A549 (cell line): ENCODE data around the gene LCN2. TPM values are rescaled to one million over a fixed set of nuclear protein-coding genes. Genes with fewer than 3 reads are reported as not detected.

Experiments used
- ATAC-seq, 2 experiments: fragments of 200-7000 bp in 1 of 2; fragments of >200 bp in 1 of 2; cut with Nextera tagmentation in 1 of 2; cut with Tn5 transposase in 1 of 2; 3 replicates each; pipeline versions ENCODE4 v1.8.0 to v1.9.1; 2018 to 2020; ENCODE audit warnings: mild to moderate bottlenecking in 1 of 2, moderate library complexity in 1 of 2
- CTCF ChIA-PET: fragments of 300-600 bp; sonication (Branson Sonifier 250); formaldehyde crosslinking; extraction: SDS; loops from one replicate; lab custom pipeline; 2021; ENCODE audit warnings: antibody characterized with exemption, inconsistent platforms; lab: Yijun Ruan, JAX
- POLR2A ChIA-PET: fragments of 350-600 bp; formaldehyde crosslinking; extraction: SDS; loops from one replicate; lab custom pipeline; 2021; ENCODE audit warnings: antibody characterized with exemption, inconsistent platforms; lab: Yijun Ruan, JAX
- DNase-seq, 2 experiments: peaks; one replicate each; pipeline versions ENCODE4 v3.0.0 to v3.0.0-alpha.2; 2011 to 2016; ENCODE audit warnings: low read depth in 1 of 2, low spot score in 1 of 2
- FAIRE-seq: peaks from 2 replicates; lab custom pipeline; 2011; peaks lifted over from hg19 to GRCh38; lab: Jason Lieb, UNC
- H3K27ac ChIP-seq, 2 experiments: fragments of >200 bp; sonication (Bioruptor Twin); formaldehyde crosslinking; 3 replicates each; pipeline ENCODE4 v1.5.1; 2016 to 2017
- H3K4me1 ChIP-seq: fragments of >200 bp; sonication (Bioruptor Twin); formaldehyde crosslinking; 3 replicates; pipeline ENCODE4 v1.6.1; 2016
- H3K4me2 ChIP-seq: fragments of >200 bp; sonication (Bioruptor Twin); formaldehyde crosslinking; 3 replicates; pipeline ENCODE4 v1.6.1; 2016
- H3K4me3 ChIP-seq: fragments of >200 bp; sonication (Bioruptor Twin); formaldehyde crosslinking; 3 replicates; pipeline ENCODE4 v1.5.1; 2016
- H3K9me3 ChIP-seq: fragments of >200 bp; sonication (Bioruptor Twin); formaldehyde crosslinking; 3 replicates; pipeline ENCODE4 v1.6.1; 2016
- BHLHE40 ChIP-seq: IDR thresholded peaks from 2 replicates; pipeline ENCODE4 v1.6.1; 2012; ENCODE audit warnings: low read depth, low read length, inconsistent platforms
- CHD4 ChIP-seq: fragments of 200-600 bp; sonication (generic); IDR thresholded peaks from 2 replicates; pipeline ENCODE4 v1.6.1; 2016; ENCODE audit warnings: antibody characterized with exemption, mild to moderate bottlenecking, borderline replicate concordance
- EHF ChIP-seq: fragments of 250-450 bp; sonication (Bioruptor Pico); IDR thresholded peaks from 2 replicates; pipeline ENCODE4 v1.5.0; 2020; ENCODE audit warnings: mild to moderate bottlenecking
- EHMT2 ChIP-seq: fragments of 200-600 bp; sonication (generic); IDR thresholded peaks from 2 replicates; pipeline ENCODE4 v1.6.1; 2016; ENCODE audit warnings: antibody characterized with exemption, low read depth, mild to moderate bottlenecking, moderate library complexity
- EP300 ChIP-seq, 2 experiments: fragments of >200 bp; sonication (Bioruptor Twin); formaldehyde crosslinking; IDR thresholded peaks; 2 replicates in 1 of 2; 3 replicates in 1 of 2; pipeline ENCODE4 v1.6.1; 2016 to 2017
- ESRRA ChIP-seq: fragments of 150-350 bp; IDR thresholded peaks from 2 replicates; pipeline ENCODE4 v1.6.1; 2014; ENCODE audit warnings: mild to moderate bottlenecking, low read length, borderline replicate concordance
- HOXA7 ChIP-seq: fragments of 250-450 bp; sonication (Bioruptor Pico); IDR thresholded peaks from 2 replicates; pipeline ENCODE4 v1.5.0; 2020; ENCODE audit warnings: mild to moderate bottlenecking, moderate library complexity
- KDM5A ChIP-seq: fragments of 200-600 bp; sonication (generic); IDR thresholded peaks from 2 replicates; pipeline ENCODE4 v1.6.1; 2016; ENCODE audit warnings: antibody characterized with exemption, mild to moderate bottlenecking
- MAZ ChIP-seq: fragments of 150-350 bp; IDR thresholded peaks from 2 replicates; pipeline ENCODE4 v1.6.1; 2014; ENCODE audit warnings: antibody characterized with exemption, low read depth, low read length, borderline replicate concordance
- PHF8 ChIP-seq: fragments of 200-600 bp; sonication (generic); IDR thresholded peaks from 2 replicates; pipeline ENCODE4 v1.6.1; 2016; ENCODE audit warnings: low read depth, mild to moderate bottlenecking, antibody characterized with exemption, moderate library complexity, borderline replicate concordance
- POLR2AphosphoS2 ChIP-seq: conservative IDR thresholded peaks from 2 replicates; pipeline ENCODE4 v1.6.1; 2012; ENCODE audit warnings: low read length, improper control_type of control experiment, inconsistent platforms
- RARB ChIP-seq: fragments of 250-450 bp; sonication (Bioruptor Pico); IDR thresholded peaks from 2 replicates; pipeline ENCODE4 v1.8.0; 2021; ENCODE audit warnings: mild to moderate bottlenecking, moderate library complexity
- RCOR1 ChIP-seq: fragments of 150-350 bp; IDR thresholded peaks from 2 replicates; pipeline ENCODE4 v1.6.1; 2014; ENCODE audit warnings: antibody characterized with exemption, low read length, low read depth
- RFX5 ChIP-seq: fragments of 450-650 bp; IDR thresholded peaks from 2 replicates; pipeline ENCODE4 v1.7.1; 2014; ENCODE audit warnings: antibody characterized with exemption, mild to moderate bottlenecking, moderate library complexity
- RNF2 ChIP-seq: fragments of 200-600 bp; sonication (generic); IDR thresholded peaks from 2 replicates; pipeline ENCODE4 v1.6.1; 2016; ENCODE audit warnings: low read depth, mild to moderate bottlenecking, antibody characterized with exemption, moderate library complexity, borderline replicate concordance
- SMC3 ChIP-seq: fragments of >200 bp; sonication (Bioruptor Twin); formaldehyde crosslinking; IDR thresholded peaks from 3 replicates; pipeline ENCODE4 v1.6.1; 2018; ENCODE audit warnings: inconsistent platforms
- SREBF2 ChIP-seq: fragments of 450-650 bp; IDR thresholded peaks from 2 replicates; pipeline ENCODE4 v1.6.1; 2014; ENCODE audit warnings: mild to moderate bottlenecking, moderate library complexity
- TP53 ChIP-seq: fragments of 250-450 bp; sonication (Bioruptor Pico); IDR thresholded peaks from 2 replicates; pipeline ENCODE4 v1.5.0; 2021; ENCODE audit warnings: mild to moderate bottlenecking, moderate library complexity
- ZC3H11A ChIP-seq: fragments of 450-650 bp; IDR thresholded peaks from 2 replicates; pipeline ENCODE4 v1.6.1; 2014; ENCODE audit warnings: antibody characterized with exemption, mild to moderate bottlenecking
- ZSCAN20 ChIP-seq: fragments of 250-450 bp; sonication (Bioruptor Pico); IDR thresholded peaks from 2 replicates; pipeline ENCODE4 v1.8.0; 2022; ENCODE audit warnings: mild to moderate bottlenecking, moderate library complexity
- WGBS: methylation state at CpG from one replicate; pipeline ENCODE4 v1.1.6; 2017; ENCODE audit errors: missing lambda C conversion rate; 5-methylcytosine and 5-hydroxymethylcytosine counted together
- polyA plus RNA-seq, 4 experiments: library from polyadenylated mRNA; depleted of rRNA in 3 of 4; stranded (reverse); fragments of >200 nt; fragmentation: RNase III in 1 of 4; extraction: RNeasy Plus Mini Kit Qiagen cat#74134 plus additional on column Dnase treatment in 1 of 4; gene quantifications; 2 replicates in 3 of 4; 3 replicates in 1 of 4; pipeline ENCODE4 v1.2.3, GENCODE V29; 2011 to 2017
- TF ChIP-seq, protein P1 (sequence below): fragments of 450-650 bp; IDR thresholded peaks from 2 replicates; pipeline ENCODE4 v1.6.1; 2014; ENCODE audit warnings: antibody characterized with exemption
- TF ChIP-seq, protein P2 (sequence below): fragments of >200 bp; sonication (Bioruptor Twin); formaldehyde crosslinking; IDR thresholded peaks from 2 replicates; pipeline ENCODE4 v1.6.1; 2016
- TF ChIP-seq, protein P3 (sequence below): fragments of >200 bp; sonication (Bioruptor Twin); formaldehyde crosslinking; IDR thresholded peaks from 3 replicates; pipeline ENCODE4 v1.5.1; 2016

The LCN2 gene
- polyA plus RNA-seq, 2 of the 4 experiments (the other 2 are of a cell fraction): 2.3 to 11.9 TPM

DNA sequence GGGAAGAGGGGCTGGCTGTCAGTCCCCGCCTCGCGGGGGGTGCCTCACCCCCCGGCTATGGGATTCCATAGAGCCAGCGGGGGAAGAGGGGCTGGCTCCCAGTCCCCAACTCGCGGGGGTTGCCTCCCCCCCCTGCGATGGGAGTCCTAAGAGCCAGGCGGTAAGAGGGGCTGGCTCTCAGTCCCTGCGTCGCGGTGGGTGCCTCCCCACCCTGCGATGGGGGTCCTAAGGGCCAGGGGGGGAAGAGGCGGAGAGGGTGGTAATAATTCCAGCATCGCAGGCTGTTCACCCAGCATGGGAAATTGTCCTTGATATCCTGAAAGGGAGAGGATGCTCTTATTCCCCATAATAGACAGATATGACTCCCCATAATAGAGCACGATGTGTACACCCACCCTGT is 9.6 kb upstream of the LCN2 start:
- Histone ChIP-seq H3K4me2 (no peak overlapping the region), H3K27ac (no peak overlapping the region), H3K9me3 (no peaks in the 10 kb centered on the region), H3K4me3 (no peak overlapping the region), H3K4me1 (no peaks in the 10 kb centered on the region)
- WGBS: 54% methylated on average over 7 of the region's 16 CpGs
- CTCF ChIA-PET: no interaction called here
- FAIRE-seq: no peak
- TF ChIP-seq ZSCAN20 (no peak), ZC3H11A (no peak), RCOR1 (no peak), EHF (no peak), ESRRA (no peak), SMC3 (no peak), KDM5A (no peak), POLR2AphosphoS2 (no peak), EP300 (IDR thresholded peaks at IDR 0.05) (no peak), MAZ (no peak), RNF2 (no peak), RARB (CRISPR knock-in tag) (no peak), BHLHE40 (no peak)
- TF ChIP-seq, protein P1, sequence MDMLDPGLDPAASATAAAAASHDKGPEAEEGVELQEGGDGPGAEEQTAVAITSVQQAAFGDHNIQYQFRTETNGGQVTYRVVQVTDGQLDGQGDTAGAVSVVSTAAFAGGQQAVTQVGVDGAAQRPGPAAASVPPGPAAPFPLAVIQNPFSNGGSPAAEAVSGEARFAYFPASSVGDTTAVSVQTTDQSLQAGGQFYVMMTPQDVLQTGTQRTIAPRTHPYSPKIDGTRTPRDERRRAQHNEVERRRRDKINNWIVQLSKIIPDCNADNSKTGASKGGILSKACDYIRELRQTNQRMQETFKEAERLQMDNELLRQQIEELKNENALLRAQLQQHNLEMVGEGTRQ: no peak
- TF ChIP-seq, all 56 proteins: peak for 0
- no peak for DNase-seq
- POLR2A ChIA-PET: no interaction called here
- no peak for ATAC-seq

DNA sequence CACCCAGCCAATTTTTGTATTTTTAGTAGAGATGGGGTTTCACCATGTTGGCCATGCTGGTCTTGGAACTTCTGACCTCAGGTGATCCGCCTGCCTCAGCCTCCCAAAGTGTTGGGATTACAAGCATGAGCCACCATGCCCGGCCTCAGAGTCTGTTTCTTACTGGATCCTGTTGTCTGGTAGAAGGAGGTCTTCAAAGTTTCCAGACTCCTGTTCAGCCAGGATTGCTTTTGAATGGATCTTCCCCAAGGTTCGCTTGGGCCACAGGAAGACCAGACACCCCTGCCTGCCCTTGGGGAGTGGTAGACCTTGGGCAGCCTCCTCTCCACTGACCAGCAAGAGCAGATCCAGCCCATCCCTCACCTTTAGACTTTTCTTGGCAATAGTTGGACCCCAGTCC is 7.6 kb upstream of the LCN2 start:
- WGBS: 77% methylated on average over 3 of the region's 3 CpGs
- ATAC-seq: no peak
- CTCF ChIA-PET: interaction anchor here (0.6 to 3.7 kb wide), 4 partner anchors 9 to 136 kb away, joined by 3 to 22 read pairs (median 11); no protein-coding TSS in a partner anchor
- DNase-seq: no peak
- no peak overlapping the region for H3K4me3 ChIP-seq
- no peak for TF ChIP-seq SREBF2
- no peak for TF ChIP-seq EHMT2
- TF ChIP-seq, protein P2, sequence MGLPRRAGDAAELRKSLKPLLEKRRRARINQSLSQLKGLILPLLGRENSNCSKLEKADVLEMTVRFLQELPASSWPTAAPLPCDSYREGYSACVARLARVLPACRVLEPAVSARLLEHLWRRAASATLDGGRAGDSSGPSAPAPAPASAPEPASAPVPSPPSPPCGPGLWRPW: no peak
- no peak for TF ChIP-seq MAZ
- TF ChIP-seq HOXA7 (CRISPR knock-in tag): no peak
- H3K27ac ChIP-seq: no peak overlapping the region
- FAIRE-seq: no peak
- H3K9me3 ChIP-seq: no peaks in the 10 kb centered on the region
- POLR2A ChIA-PET: no interaction called here
- H3K4me1 ChIP-seq: no peaks in the 10 kb centered on the region
- no peak overlapping the region for H3K4me2 ChIP-seq

DNA sequence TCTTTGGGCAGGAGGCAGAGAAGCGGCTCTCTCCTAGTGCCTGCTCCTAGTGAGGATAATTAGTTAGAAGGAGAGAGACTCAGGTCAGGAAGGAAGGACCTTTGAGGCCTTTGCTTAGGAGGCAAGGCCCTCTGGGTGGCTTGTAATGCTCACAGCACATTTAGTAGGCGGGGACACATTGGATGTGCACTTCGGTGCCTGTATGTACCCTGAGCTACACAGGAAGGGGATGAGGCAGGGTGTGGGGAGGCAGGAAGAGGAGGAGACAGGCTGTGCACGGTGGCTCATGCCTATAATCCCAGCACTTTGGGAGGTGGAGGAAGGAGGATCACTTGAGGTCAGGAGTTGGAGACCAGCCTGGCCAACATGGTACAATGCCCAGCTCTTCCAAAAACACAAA is 7.2 kb upstream of the LCN2 start:
- TF ChIP-seq RFX5 (no peak), POLR2AphosphoS2 (no peak), CHD4 (no peak), HOXA7 (CRISPR knock-in tag) (no peak), TP53 (CRISPR knock-in tag) (no peak), PHF8 (no peak)
- TF ChIP-seq, protein P3, sequence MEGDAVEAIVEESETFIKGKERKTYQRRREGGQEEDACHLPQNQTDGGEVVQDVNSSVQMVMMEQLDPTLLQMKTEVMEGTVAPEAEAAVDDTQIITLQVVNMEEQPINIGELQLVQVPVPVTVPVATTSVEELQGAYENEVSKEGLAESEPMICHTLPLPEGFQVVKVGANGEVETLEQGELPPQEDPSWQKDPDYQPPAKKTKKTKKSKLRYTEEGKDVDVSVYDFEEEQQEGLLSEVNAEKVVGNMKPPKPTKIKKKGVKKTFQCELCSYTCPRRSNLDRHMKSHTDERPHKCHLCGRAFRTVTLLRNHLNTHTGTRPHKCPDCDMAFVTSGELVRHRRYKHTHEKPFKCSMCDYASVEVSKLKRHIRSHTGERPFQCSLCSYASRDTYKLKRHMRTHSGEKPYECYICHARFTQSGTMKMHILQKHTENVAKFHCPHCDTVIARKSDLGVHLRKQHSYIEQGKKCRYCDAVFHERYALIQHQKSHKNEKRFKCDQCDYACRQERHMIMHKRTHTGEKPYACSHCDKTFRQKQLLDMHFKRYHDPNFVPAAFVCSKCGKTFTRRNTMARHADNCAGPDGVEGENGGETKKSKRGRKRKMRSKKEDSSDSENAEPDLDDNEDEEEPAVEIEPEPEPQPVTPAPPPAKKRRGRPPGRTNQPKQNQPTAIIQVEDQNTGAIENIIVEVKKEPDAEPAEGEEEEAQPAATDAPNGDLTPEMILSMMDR: no peak
- TF ChIP-seq, protein P1: no peak
- TF ChIP-seq, all 56 proteins: peak for 0
- Histone ChIP-seq H3K4me1 (no peaks in the 10 kb centered on the region), H3K9me3 (no peaks in the 10 kb centered on the region), H3K4me2 (no peak overlapping the region), H3K4me3 (no peak overlapping the region), H3K27ac (no peak overlapping the region)
- no peak; a peak in 1 of 6 replicates for ATAC-seq
- CTCF ChIA-PET: interaction anchor here (0.6 to 3.7 kb wide), 6 partner anchors 9 to 193 kb away, joined by 3 to 22 read pairs (median 4); no protein-coding TSS in a partner anchor
- POLR2A ChIA-PET: interaction anchor here (0.6 to 1.1 kb wide), 3 partner anchors 14 to 688 kb away, joined by 4 to 7 read pairs (median 4); partner anchors contain the start of gene SPOUT1
- 60% methylated on average over 4 of the region's 4 CpGs for WGBS
- no peak for FAIRE-seq
- no peak for DNase-seq
